Upper lobe of right lung (tissue), 1 donor: Measurements from ENCODE around the gene ABCA3. TPM values are rescaled to one million over a fixed set of nuclear protein-coding genes. Genes with fewer than 3 reads are reported as not detected.

Experiments used
- ATAC-seq: fragments of 200-7000 bp; cut with Tn5 transposase; one replicate; pipeline ENCODE4 v1.9.1; 2020; ENCODE audit warnings: mild to moderate bottlenecking, moderate library complexity
- DNase-seq: peaks from one replicate; pipeline ENCODE4 v3.0.0-alpha.2; 2020
- H3K27ac ChIP-seq: fragments of 200-600 bp; one replicate; pipeline ENCODE4 v1.8.0; 2022
- H3K27me3 ChIP-seq: fragments of 200-600 bp; one replicate; pipeline ENCODE4 v1.8.0; 2022; ENCODE audit warnings: mild to moderate bottlenecking
- H3K36me3 ChIP-seq: fragments of 200-600 bp; one replicate; pipeline ENCODE4 v1.8.0; 2022
- H3K4me1 ChIP-seq: fragments of 200-600 bp; one replicate; pipeline ENCODE4 v1.8.0; 2022
- H3K4me3 ChIP-seq: fragments of 200-600 bp; one replicate; pipeline ENCODE4 v1.8.0; 2022; ENCODE audit warnings: mild to moderate bottlenecking
- H3K9me3 ChIP-seq: fragments of 200-600 bp; one replicate; pipeline ENCODE4 v1.8.0; 2022
- CTCF ChIP-seq: fragments of 200-600 bp; IDR thresholded peaks from one replicate; pipeline ENCODE4 v1.8.0; 2022; ENCODE audit warnings: antibody characterized with exemption
- intact Hi-C: fragments of 100-400 bp; cut with DNase I; formaldehyde crosslinking; loops from one replicate; pipeline ENCODE4 v1.11.0; 2022
- total RNA-seq: library from RNA; stranded (reverse); fragmentation: NEBNext Ultra II Directional; extraction: Animal tissue kit (Norgen Biotek cat#: 25700); gene quantifications from one replicate; pipeline ENCODE4 v1.2.1, GENCODE V29; 2021
- donor health status: DM: no; HTN: yes; CAD: no; lungs with severe emphysema.

ABCA3 gene
- total RNA-seq, 1 donor from 2014 or later, result 598 TPM

- Histone ChIP-seq H3K4me1 (peaks cover 10% of the 10 kb centered on the region), H3K4me3 (no peak overlapping the region), H3K9me3 (no peaks in the 10 kb centered on the region), H3K36me3 (no peaks in the 10 kb centered on the region), H3K27ac (no peak overlapping the region), H3K27me3 (no peaks in the 10 kb centered on the region)
- intact Hi-C loops, result loop anchor here (10.0 kb wide), 1 partner anchor 159 kb away; no protein-coding TSS in a partner anchor
- TF ChIP-seq CTCF, result no peak
- DNase-seq (no peak), ATAC-seq (no peak)
Measured at GRCh38 chr16:2335286-2335895, 5.1 kb downstream of the ABCA3 start.

GRCh38 chr16:2333772-2334379, 6.7 kb downstream of the ABCA3 start:
- no peak for ATAC-seq
- no peak for DNase-seq
- H3K9me3 ChIP-seq, result no peaks in the 10 kb centered on the region
- intact Hi-C loops, result loop anchor here (10.0 kb wide), 1 partner anchor 161 kb away; no protein-coding TSS in a partner anchor
- TF ChIP-seq CTCF, result no peak
- no peaks in the 10 kb centered on the region for H3K36me3 ChIP-seq
- no peaks in the 10 kb centered on the region for H3K4me1 ChIP-seq
- H3K27me3 ChIP-seq, result no peaks in the 10 kb centered on the region
- H3K4me3 ChIP-seq, result no peak overlapping the region
- no peak overlapping the region for H3K27ac ChIP-seq

- DNase-seq (no peak), ATAC-seq (no peak)
- Histone ChIP-seq H3K9me3 (no peaks in the 10 kb centered on the region), H3K36me3 (peaks cover 2% of the 10 kb centered on the region), H3K27me3 (no peaks in the 10 kb centered on the region), H3K4me1 (no peaks in the 10 kb centered on the region), H3K4me3 (no peak overlapping the region), H3K27ac (no peak overlapping the region)
- intact Hi-C loops, result loop anchor here (10.0 kb wide), 1 partner anchor 162 kb away; no protein-coding TSS in a partner anchor
- no peak for TF ChIP-seq CTCF
Measured at GRCh38 chr16:2333231-2333630, 7.3 kb downstream of the ABCA3 start.

- no peak overlapping the region for H3K4me3 ChIP-seq
- intact Hi-C loops, result loop anchor here (10.0 kb wide), 1 partner anchor 163 kb away; no protein-coding TSS in a partner anchor
- peak; percentile 71 for DNase-seq
- TF ChIP-seq CTCF, result no peak
- H3K4me1 ChIP-seq, result no peaks in the 10 kb centered on the region
- no peak for ATAC-seq
- peak overlapping the region; percentile 77 for H3K27ac ChIP-seq
- H3K27me3 ChIP-seq, result no peaks in the 10 kb centered on the region
- H3K9me3 ChIP-seq, result no peaks in the 10 kb centered on the region
- peaks cover 7% of the 10 kb centered on the region for H3K36me3 ChIP-seq
Measured at GRCh38 chr16:2331931-2332267, 8.6 kb downstream of the ABCA3 start.

- intact Hi-C loops, result loop anchor here (10.0 kb wide), 1 partner anchor 163 kb away; no protein-coding TSS in a partner anchor
- ATAC-seq (peak; percentile 83), DNase-seq (peak; percentile 91)
- no peak for TF ChIP-seq CTCF
- Histone ChIP-seq H3K9me3 (no peaks in the 10 kb centered on the region), H3K4me3 (peak overlapping the region; percentile 26), H3K36me3 (peaks cover 8% of the 10 kb centered on the region), H3K27me3 (no peaks in the 10 kb centered on the region), H3K27ac (peak overlapping the region; percentile 77), H3K4me1 (no peaks in the 10 kb centered on the region)
Measured at GRCh38 chr16:2331199-2331930, 9.2 kb downstream of the ABCA3 start.
